Muscle of back (tissue), 13 donors: ENCODE measurements around the gene RBM17. TPM values are rescaled to one million over a fixed set of nuclear protein-coding genes. Genes with fewer than 3 reads are reported as not detected.
"Not testable (repeated sequence)": the region's sequence is repeated elsewhere in the genome, so short reads cannot be mapped to it uniquely, and the experiment has no call there.

Source experiments
- DNase-seq, 3 donors: peaks; one replicate each; pipeline versions ENCODE4 v3.0.0 to v3.0.0-alpha.2; 2013
- long read RNA-seq, 9 donors: transcript quantifications; one replicate each; lab custom pipeline, GENCODE V29; 2026
- polyA plus RNA-seq, 10 donors: library from polyadenylated mRNA; unstranded; fragments of 120-200 nt; gene quantifications; one replicate each; pipeline ENCODE4 v1.2.1, GENCODE V29; 2013; ENCODE audit not compliant: insufficient read length in 10 of 10

Gene RBM17, protein sequence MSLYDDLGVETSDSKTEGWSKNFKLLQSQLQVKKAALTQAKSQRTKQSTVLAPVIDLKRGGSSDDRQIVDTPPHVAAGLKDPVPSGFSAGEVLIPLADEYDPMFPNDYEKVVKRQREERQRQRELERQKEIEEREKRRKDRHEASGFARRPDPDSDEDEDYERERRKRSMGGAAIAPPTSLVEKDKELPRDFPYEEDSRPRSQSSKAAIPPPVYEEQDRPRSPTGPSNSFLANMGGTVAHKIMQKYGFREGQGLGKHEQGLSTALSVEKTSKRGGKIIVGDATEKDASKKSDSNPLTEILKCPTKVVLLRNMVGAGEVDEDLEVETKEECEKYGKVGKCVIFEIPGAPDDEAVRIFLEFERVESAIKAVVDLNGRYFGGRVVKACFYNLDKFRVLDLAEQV
- 100 to 1,000 TPM in 5 of 10 donors, 10 to 100 TPM in 5; 74.9 to 126 (median 95.6) TPM for polyA plus RNA-seq
- long read RNA-seq, donor 1, transcript RBM17-201 (12 exons, 2,755 nt): major isoform, 14 of 15 reads
- long read RNA-seq, donor 1, partial matches to known transcripts: 0 of 15 reads
- long read RNA-seq, donor 1, other reads (novel, unspliced or antisense): 0 of 15 reads
- long read RNA-seq, donor 2, transcript RBM17-201 (12 exons, 2,755 nt): major isoform, 11 of 19 reads
- long read RNA-seq, donor 2, partial matches to known transcripts: 5 of 19 reads
- long read RNA-seq, donor 2, other reads (novel, unspliced or antisense): 0 of 19 reads
- long read RNA-seq, donor 3: 0 reads
- long read RNA-seq, donor 4, transcript RBM17-201 (12 exons, 2,755 nt): major isoform, 14 of 14 reads
- long read RNA-seq, donor 4, partial matches to known transcripts: 0 of 14 reads
- long read RNA-seq, donor 4, other reads (novel, unspliced or antisense): 0 of 14 reads
- long read RNA-seq, donor 5, transcript RBM17-201 (12 exons, 2,755 nt): major isoform, 8 of 47 reads
- long read RNA-seq, donor 5, partial matches to known transcripts: 36 of 47 reads
- long read RNA-seq, donor 5, other reads (novel, unspliced or antisense): 0 of 47 reads
- long read RNA-seq, donor 6, transcript RBM17-201 (12 exons, 2,755 nt): major isoform, 20 of 28 reads
- long read RNA-seq, donor 6, partial matches to known transcripts: 7 of 28 reads
- long read RNA-seq, donor 6, other reads (novel, unspliced or antisense): 0 of 28 reads
- long read RNA-seq, donor 7, transcript RBM17-201 (12 exons, 2,755 nt): major isoform, 16 of 18 reads
- long read RNA-seq, donor 7, partial matches to known transcripts: 0 of 18 reads
- long read RNA-seq, donor 7, other reads (novel, unspliced or antisense): 0 of 18 reads
- long read RNA-seq, donor 8, transcript RBM17-201 (12 exons, 2,755 nt): major isoform, 13 of 15 reads
- long read RNA-seq, donor 8, partial matches to known transcripts: 0 of 15 reads
- long read RNA-seq, donor 8, other reads (novel, unspliced or antisense): 0 of 15 reads
- long read RNA-seq, donor 9: 0 reads

- DNase-seq: peak; percentile 96 to 99 (median 99)
These were observed at the start of gene RBM17 for GRCh38 chr10:6088721-6089333. RBM17 (plus strand) TSS chr10:6089034; CDS start chr10:6097066, 8,032 bp downstream.

GRCh38 chr10:6039711-6040110 lies 49.1 kb upstream of the RBM17 start:
- DNase-seq: no peak

GRCh38 chr10:6040205-6040604 lies 48.6 kb upstream of the RBM17 start:
- no peak for DNase-seq

DNA sequence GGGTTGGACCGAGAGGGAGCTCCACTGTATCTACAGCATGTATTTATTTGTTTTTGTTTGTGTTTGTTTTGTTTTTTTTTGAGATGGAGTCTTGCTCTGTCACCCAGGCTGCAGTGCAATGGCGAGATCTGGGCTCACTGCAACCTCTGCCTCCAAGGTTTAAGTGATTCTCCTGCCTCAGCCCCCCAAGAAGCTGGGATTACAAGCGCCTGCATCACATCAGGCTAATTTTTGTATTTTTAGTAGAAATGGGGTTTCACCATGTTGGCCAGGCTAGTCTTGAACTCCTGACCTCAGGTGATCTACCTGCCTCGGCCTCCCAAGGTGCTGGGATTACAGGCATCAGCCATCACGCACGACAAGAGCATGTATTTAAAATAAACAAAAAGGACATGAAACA lies 45.5 kb upstream of the RBM17 start:
- DNase-seq: not testable (repeated sequence)

- no peak for DNase-seq
These were observed 44.8 kb upstream of the RBM17 start for GRCh38 chr10:6044060-6044459.

GRCh38 chr10:6044751-6045313 lies 44.0 kb upstream of the RBM17 start:
- DNase-seq: no peak

- no peak for DNase-seq
These were observed 43.5 kb upstream of the RBM17 start for GRCh38 chr10:6045314-6045848.

DNA sequence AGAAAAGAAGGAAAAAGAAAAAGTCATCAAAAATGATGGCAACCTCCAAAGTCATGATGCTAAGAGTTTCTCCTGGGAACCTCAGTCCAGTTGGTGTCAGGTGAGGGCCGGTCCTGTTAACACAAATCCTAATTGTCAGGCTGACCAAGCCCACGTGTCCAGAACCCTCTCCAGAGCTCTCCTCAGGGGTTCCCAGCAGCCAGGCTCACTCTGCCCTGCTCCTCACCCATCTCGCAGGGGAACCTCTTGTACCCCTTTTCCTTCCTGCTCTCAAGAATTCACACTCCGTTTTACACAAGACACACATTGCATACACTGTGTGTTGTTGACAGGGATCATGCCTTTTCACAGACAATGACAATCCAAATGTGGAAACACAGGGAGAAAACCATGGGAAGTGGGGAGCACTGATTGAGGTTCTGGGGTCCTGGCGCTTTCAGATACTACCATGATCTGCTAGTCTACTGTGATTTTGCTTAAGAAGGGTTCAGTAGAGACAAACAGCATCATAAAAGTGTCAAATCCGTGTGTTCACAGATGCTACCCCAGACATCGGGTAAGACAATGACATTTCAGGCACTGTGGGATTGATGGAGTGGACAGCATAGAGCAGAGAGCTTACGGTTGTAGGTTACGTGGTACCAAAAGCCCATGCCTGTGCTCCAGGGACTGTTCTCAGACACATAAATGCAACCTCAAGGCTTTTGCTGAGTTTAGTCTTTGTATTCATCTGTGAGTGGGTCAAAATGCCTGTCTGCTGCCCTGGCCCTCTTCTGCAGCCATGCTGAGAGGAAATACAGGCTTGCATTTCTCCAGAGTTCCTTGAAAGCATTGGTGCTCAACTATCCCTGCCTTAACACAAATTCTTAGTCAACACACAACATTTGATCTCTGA lies 42.7 kb upstream of the RBM17 start:
- DNase-seq: no peak

DNA sequence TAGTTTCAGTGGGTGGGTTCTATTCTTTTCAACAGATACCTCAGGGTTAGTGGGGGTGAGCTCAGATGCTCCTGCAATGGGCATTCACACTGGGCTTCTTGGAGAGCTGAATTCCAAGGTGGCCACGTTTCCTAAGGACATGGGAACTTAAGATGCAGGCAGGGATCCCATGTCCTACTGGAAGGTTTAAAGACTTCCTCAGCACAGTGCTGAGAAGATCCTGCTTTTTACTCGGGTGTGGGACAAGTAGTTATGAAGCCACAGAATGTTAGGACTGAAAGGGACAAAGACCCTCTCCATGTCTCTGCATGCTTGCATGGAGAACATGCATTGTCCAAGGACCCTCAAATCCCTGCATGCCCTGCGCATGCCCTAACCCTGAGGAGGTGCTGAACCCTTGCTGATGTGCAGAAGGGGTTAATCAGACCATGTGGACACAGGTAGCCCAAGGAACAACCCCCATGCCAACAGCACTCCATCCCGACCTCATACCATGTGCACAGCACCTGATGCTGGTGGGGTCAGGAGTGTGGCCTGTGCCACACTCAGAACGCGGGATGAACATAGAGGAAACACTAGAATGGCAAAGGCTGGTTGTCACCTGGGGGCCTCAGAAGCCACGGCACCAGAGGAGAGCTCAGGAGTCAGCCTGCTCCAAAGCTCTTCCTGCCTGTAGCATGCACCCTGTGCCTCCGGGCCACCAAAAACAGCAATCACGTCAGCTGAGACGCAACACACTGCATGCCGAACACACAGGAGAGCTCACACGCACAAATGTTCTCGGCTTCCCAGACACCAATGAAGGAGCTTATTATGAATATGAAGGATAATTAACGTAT lies 41.8 kb upstream of the RBM17 start:
- DNase-seq: no peak

DNA sequence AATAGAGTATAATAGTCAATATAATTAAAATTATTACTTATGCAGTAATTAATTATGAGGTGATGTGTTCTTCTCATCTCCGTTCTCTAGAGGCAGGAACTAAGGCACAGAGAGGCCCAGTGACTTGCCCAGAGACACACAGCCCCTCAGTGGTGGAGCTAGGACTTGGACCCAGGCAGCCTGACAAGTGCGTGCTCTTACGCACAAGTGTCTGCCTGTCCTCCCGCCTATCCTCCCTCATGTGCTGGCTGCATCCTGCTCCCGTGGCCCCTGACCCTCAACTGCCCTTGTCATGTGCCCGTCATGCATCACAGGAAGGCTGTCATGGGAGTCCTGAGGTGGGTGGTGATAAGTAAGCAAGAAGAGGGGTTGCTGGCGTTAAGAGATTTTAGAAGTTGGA lies 41.0 kb upstream of the RBM17 start:
- DNase-seq: no peak

DNA sequence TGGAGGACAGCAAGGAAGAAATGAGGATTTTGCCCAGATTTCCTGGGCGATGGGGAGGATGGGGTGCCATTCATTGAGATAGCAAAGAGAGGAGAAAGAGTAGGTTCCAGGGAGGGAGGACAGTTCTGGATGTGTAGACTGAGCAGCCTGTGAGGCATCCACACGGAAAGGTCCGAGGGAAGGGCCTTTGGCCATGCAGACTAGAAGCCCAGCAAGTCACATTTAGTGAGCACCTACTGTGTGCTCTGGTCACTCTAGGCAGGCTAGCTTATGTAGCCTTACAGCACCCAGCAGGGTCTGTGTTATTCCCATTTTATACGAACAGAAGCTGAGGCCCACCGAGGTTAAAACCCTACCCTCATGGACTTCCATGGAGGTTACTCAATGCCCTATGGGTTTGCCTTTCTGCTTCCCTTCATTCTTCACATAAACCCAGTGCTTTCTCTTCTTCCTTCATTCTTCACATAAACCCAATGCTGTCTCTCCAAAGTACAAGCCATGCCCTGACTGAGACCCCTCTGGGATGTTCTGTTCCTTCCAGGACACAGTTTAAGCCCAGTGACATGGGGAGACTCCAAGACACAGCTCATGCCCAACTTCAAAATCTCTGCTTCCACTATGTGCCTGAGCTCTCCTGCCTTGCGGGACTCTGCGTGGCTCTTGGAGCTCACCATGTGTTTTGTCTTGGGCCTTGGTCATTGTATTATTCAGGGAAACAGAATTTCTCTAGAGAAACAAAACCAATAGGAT lies 40.4 kb upstream of the RBM17 start:
- no peak for DNase-seq

DNA sequence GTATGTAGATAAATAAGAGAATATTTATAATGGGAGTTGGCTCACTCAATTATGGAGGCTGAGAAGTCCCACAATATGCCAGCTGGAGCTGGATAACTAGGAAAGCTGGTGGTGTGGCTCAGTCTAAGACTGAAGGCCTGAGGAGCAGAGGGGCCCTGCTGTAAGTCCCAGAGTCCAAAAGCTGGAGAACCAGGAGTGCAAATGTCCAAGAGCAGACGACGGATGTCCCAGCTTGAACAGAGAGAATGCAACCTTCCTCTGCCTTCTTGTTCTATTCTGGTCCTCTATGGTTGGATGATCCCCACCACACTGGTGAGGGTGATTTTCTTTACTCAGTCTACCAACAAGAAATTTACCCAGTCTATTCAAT lies 39.8 kb upstream of the RBM17 start:
- DNase-seq: no peak

GRCh38 chr10:6050801-6051445 lies 37.9 kb upstream of the RBM17 start:
- peak; percentile 16 to 72 (median 56) for DNase-seq

GRCh38 chr10:6052247-6053221 lies 36.3 kb upstream of the RBM17 start:
- DNase-seq: no peak

- DNase-seq: no peak
These were observed 35.5 kb upstream of the RBM17 start for GRCh38 chr10:6053303-6053702.
